NCI-H1417 treated with DMSO at 0.1 percent for 48 hours (cell line): ENCODE data around the gene LRRC40.

Source experiments
- DNase-seq: peaks from one replicate; lab custom pipeline; 2025; lab: John Stamatoyannopoulos, UW

Gene LRRC40

DNA sequence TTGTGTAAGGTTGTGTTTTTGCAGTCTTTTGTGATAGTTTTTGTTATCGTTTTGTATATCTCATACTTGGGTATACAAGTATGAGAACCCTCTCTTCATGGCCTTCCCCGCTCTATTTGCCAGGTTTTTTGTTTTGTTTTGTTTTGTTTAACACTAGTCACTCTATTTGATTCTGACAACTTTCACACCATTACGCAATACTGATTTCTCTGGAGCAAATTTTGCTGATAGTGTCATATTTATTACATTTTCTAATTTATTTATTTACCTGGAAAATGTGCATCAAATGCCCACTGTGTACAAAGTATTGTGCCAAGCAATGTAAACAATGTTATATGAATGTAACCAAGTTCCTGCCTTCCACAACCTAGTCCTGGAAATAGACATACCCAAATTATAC lies 90.1 kb downstream of the LRRC40 start:
- DNase-seq, result no peak

GRCh38 chr1:70112838-70113237 lies 92.5 kb downstream of the LRRC40 start:
- DNase-seq, result no peak

DNA sequence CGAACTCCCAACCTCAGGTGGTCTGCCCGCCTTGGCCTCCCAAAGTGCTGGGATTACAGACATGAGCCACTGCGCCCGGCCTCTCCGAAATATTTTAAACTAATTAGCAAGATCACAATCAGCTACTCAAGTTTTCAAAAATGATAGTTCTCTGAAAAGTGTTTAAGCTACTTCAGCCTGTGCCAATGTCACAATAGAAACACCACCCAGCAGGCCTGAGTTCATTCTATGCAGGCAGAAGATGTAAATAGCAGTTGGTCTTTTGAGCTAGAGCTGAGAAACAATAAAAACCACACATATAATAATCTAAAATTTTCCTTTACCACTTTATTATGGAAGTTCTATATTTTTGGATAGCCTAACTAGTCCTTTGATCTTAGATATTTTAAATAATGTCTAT lies 96.1 kb downstream of the LRRC40 start:
- DNase-seq, result no peak

DNA sequence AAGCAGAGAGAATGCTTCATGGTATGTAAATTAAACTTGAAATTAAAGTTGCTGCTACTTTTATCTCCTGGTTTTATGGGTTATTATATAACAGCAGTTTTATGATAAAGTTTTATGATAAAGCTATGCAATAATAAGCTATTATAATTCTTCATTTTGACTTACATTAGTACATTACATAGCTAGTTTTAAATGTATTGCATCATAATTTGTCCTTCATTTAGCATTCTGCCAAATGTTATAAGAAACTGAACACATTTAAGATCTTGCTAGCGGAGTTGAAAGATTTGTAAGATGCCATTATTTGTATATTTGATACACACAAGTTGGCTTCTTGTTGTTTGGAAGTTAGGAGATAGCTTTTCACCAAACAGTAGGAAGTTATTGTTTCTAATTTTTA lies 101.6 kb downstream of the LRRC40 start:
- no peak for DNase-seq

GRCh38 chr1:70101774-70102173 lies 103.6 kb downstream of the LRRC40 start:
- DNase-seq, result no peak

DNA sequence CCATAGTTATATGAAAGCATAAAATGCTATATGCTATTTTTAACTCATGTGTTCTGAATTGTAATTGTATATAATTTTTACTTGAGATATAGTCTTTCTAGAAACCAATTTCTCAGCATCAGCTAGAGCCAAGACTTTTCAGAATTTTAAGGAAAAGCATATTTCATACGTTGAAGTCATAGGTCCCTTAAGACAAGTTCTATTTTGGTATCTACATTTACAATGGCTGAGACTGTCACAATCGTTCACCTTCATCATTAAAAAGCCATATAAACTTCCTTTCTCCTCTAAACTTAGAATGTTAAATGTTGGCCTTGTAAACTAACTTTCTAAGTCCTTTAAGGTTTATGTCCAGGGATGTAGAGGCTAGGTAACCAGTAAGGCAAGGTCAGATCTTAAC lies 104.1 kb downstream of the LRRC40 start:
- no peak for DNase-seq
